Right renal pelvis (tissue), 4 donors: ENCODE measurements around the gene RAB43. TPM values are rescaled to one million over a fixed set of nuclear protein-coding genes. Genes with fewer than 3 reads are reported as not detected.

Experiments
- DNase-seq, 4 donors: peaks; one replicate each; pipeline ENCODE4 v3.0.0-alpha.2; 2013; ENCODE audit warnings: low read depth in 4 of 4, low spot score in 3 of 4, missing footprints in 1 of 4
- polyA plus RNA-seq, 4 donors: library from polyadenylated mRNA; unstranded; fragments of 120-200 nt; gene quantifications; one replicate each; pipeline ENCODE4 v1.2.1, GENCODE V29; 2013; ENCODE audit not compliant: insufficient read length in 4 of 4

The RAB43 gene
- polyA plus RNA-seq, 4 donors = 5.6 to 7.2 (median 6.5) TPM

DNA sequence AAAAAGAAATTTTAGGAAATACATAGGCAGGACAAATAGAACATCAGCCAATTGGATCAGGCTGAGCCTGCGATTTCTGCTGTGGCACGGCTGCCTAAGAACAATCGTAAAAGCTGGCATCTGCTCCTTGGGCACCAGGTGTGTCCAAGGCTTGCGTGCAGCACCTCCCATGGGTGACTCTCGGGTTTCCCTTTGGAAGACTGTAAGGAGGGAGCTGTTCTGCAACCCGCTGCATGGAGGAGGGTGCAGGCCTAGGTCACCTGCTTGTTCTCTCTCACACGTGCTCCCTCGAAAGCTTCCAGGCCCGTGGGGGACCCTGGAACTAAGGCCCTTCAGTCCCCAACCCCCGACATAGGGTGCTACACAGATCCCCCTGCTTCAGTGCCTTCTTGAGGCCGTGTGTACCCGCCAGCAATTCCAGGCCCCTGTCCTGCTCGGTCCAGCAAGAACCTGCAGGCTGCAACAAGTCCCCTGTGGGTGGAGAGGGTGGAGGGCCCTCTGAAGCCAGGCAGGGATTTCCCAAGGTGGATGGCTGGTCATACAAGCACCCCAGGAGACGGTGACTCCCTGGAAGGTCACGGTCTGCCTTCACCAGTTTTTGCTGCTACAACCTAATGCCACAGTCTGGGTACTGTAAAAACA is 57.6 kb downstream of the RAB43 start:
- no peak for DNase-seq

DNA sequence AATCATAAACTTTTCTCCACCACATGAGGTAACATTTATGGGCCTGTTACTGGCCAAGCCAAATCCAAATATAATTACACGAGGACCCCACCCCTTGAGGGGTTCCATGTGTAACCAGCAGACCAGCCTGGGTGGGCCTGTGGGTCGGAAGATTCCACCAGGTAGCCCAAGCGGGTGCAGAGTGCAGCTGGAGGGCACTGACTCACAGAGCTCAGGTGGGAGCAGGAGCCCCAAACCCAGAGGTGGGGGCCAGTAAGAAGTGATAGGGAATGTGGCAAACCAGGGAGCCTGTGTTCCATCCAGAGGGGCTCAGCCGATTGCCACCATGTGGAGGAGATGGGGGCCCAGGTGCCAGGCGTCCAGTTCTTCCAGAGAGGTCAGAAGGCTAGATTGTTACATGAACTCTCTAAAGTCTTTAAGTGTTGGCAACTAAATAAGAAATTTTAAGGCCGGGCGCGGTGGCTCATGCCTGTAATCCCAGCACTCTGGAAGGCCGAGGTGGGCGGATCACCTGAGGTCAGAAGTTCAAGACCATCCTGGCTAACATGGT is 58.4 kb downstream of the RAB43 start:
- DNase-seq = no peak

- DNase-seq = no peak
These were observed 59.4 kb downstream of the RAB43 start for GRCh38 chr3:129061888-129062834.

DNA sequence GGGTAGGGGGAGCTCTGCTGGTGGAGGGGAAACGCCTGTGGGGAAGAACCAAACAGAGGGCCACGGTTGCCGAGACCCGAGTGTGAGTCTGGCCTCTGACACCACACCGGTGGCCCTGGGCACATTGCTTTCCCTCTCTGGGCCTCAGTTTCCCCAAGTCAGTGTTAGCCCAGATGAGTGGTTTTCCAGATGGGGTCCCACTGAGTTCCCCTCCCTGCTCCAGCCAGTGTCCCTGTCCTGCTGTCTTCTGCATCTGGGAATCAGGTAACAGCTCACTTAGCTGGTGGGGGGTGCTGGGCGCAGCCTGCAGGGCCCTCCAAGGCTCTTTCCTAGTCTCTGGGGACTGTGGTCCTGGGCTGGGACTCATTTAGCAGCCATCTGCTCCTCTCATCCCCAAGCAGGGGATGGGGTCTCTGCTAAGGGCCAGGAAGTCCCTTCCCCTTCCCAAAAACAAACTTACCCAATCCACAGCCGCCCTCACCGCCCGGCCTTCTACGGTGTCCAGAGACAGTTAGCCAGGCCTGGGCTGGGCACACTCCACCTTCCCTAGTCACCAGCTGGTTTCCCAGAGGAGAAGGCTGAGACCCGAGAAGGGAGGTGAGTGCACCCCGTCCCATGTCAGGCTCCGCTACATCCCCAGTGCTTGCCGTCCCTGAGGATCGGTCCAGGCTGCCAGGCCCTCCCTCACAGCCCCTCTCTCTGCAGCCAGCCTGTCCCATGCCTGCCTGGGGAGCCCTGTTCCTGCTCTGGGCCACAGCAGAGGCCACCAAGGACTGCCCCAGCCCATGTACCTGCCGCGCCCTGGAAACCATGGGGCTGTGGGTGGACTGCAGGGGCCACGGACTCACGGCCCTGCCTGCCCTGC is 60.3 kb downstream of the RAB43 start:
- DNase-seq = no peak

- DNase-seq = no peak
These were observed 61.2 kb downstream of the RAB43 start, which contains the start of gene GP9 for GRCh38 chr3:129060276-129061022. GP9 (plus strand) TSS chr3:129060779; CDS start chr3:129061740, 961 bp downstream.

GRCh38 chr3:129059311-129059958 is 62.2 kb downstream of the RAB43 start:
- DNase-seq = no peak

- no peak for DNase-seq
These were observed 63.0 kb downstream of the RAB43 start for GRCh38 chr3:129058441-129059200.

DNA sequence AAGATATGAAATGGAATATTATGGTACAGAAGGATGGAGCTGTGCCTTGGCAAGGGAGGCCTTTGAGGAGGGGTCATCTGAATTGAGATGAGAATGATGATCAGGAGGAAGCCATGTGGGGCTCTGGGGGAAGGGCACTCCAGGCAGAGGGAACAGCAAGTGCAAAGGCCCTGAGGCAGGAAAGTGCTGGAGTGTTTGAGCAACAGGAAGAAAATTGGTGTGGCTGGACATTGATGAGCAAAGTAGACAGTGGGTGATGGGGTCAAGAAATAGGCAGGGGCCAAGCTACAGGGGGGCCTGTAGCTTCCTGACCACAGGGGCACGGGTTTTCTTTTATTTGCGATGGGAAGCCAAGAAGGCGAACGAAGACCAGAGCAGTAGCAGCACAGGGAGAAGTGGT is 64.4 kb downstream of the RAB43 start:
- DNase-seq = no peak

DNA sequence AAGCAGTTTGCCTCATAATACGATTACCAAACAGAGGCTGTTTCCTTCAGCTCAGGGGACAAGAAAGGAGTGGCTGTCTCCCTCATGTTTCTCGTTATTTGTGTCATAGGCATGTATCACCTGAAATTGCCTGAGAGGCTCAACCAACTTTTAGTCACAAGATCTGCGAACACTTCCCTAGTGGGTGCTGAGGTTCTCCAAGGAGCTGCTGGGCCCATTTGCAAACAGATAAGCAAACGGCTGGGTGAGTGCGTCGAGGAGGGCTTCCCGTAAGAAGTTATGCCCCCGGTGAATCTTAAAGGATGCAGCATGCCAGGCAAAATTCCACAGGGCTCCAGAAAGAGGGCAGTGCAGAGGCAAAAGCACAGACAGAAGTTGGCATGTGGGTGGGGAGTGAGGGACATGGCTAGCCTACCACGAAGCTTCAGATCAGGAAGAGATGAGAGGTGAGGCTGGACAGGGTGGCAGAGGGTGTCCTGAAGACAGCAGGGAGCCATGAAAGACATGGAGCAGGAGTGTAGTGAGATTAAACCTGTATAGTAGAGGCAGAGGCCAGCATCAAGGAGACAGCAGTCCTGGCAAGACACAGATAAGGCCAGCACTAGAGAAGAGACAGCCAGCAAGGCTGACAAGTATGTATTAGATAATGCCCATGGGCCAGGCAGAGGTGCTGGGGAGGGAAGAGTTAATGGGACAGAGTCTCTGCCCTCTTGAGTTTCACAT is 65.0 kb downstream of the RAB43 start:
- DNase-seq = no peak

- DNase-seq = no peak
These were observed 66.9 kb downstream of the RAB43 start for GRCh38 chr3:129054605-129055104.

GRCh38 chr3:129052675-129053074 is 68.9 kb downstream of the RAB43 start:
- no peak for DNase-seq

- no peak for DNase-seq
These were observed 69.7 kb downstream of the RAB43 start for GRCh38 chr3:129051871-129052340.

DNA sequence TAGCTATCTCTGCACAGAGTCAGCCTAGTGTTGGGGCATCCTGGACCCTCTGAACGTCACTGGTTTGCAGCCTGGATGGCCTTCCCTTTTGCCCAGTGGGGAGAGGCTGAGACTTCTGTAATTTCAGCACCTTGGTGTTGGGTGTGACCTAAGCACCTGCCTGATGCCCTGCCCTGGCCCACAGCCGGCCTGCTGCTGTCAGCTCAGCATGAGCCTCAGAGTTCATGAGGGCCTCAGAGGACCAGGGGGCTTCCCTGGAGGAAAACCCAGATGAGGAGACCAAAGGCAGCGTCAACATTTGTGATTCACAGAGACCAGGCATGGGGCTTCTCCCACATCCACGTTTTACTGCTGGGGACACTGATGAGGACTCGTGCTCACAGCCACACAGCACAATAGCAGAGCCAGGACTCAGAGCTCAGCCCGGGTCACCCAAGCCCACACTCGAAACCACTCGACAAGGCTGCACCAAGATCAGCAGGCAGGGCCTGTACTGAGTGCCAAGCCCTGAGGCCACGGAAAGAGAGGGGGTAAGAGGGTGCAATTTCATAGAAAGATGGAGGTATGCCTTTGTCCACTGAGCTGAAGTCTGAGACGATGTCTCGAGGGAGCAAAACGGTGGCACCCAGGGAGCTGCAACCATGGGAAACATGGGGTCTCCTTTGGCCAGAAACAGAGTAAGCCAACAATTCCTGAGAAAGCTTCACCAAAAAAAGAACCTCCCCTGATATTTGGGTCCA is 70.9 kb downstream of the RAB43 start:
- DNase-seq = no peak

DNA sequence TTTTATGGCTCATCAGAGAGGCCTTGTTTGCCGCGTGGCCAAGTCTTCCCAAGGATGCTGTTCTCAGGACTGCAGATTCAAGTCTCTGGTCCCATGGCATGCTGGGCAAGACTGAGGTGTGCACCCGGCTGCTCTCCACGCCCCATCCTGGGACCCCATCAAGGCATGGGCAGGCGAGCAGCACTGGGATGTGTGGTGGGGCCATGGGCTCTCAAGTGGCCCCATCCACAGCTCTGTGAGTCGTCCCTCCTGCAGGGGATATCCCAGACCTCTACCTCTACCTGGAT is 74.1 kb downstream of the RAB43 start:
- no peak for DNase-seq

DNA sequence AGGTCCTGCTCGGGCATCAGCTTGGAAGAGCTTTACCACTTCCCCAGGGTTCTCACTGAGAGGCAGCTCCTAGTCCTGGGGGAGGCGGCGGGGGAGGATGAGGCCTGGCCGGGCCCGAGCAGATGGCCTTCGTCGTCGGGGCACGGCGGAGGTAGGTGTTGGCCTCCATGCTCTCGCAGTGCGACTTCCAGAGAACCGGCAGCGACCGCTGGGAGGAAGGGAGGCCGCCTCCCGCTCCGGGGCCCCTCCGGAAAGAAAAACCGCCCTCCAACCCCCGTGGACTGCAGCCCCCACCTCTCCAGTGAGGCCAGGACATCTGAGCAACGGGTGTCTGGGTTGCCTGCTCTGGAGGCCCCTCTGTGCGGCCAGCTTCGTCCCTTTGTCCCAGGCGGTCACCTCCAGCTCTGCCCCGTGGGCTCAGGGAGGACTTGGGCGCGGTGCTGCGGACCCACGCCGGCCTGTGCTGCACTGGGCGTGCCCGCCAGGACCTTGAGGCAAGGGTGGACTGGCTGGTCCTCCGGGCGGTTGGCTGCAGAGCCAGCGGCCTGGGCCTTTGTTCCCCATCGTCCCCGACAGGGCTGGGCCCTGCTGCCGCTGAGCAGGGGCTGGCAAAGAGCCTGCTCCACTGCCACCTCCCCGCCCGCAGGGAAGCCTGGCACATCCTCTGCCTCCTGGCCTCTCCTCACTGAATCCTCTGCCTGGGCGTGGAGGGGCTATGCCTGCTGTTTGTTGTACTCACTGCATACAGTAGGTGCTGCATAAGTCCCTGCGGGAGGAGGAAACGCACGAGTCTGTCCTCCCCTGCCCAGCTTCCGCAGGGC is 74.7 kb downstream of the RAB43 start:
- DNase-seq = no peak

DNA sequence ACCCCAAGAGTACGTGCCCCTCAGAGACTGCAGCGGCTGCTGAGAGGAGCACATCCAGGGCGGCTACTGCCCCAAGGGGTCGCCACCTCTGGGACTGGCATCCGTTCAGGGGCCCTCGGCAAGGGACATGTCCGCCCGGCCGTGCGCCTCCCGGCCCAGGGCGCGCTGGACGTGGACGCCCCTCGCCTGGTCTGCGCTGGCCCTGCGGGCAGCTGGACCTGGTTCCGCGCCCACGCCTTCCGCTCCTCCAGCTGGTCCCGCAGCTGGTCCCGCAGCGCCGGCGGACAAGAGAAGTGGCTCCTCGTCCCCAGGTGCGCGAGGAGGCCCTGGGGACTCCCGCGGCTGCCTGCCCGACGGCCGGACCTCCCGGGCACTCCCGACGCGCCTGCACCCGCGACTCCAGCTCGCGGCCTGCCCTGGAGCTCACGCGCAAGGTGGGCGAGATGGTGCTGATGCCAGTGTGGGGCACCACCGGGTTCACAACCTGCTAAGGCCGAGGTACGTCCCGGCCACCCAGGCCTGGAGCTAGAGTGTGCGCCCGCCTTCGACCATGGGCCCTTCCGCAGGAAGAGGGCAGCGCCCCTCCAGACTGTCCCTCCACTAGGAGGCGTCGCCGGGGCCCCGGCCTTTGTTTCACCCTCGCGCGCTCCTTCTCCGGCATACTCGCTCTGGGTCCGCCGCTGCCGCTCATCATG is 75.4 kb downstream of the RAB43 start:
- no peak for DNase-seq
